Pancreas (tissue), 10 donors: ENCODE results near the gene DUOXA2. TPM values are rescaled to one million over a fixed set of nuclear protein-coding genes. Genes with fewer than 3 reads are reported as not detected.
"Not testable (repeated sequence)": the region's sequence is repeated elsewhere in the genome, so short reads cannot be mapped to it uniquely, and the experiment has no call there.

Experiments used
- ATAC-seq, 4 donors: fragments of 200-7000 bp; cut with Tn5 transposase; one replicate each; pipeline versions ENCODE4 v1.8.0 to v1.9.1; 2020; ENCODE audit warnings: mild to moderate bottlenecking in 4 of 4, moderate library complexity in 4 of 4
- DNase-seq, 6 donors: peaks; one replicate each; pipeline ENCODE4 v3.0.0-alpha.2; 2020
- FAIRE-seq: peaks from 2 replicates; lab custom pipeline; 2012; peaks lifted over from hg19 to GRCh38; lab: Jason Lieb, UNC
- H3K27ac ChIP-seq, 4 donors: fragments of 200-600 bp; sonication (generic); 1 replicate in 3 of 4; 2 replicates in 1 of 4; pipeline versions ENCODE4 v1.5.0 to v1.8.0; 2020
- H3K27me3 ChIP-seq, 4 donors: fragments of 200-600 bp; one replicate each; pipeline ENCODE4 v1.8.0; 2021
- H3K36me3 ChIP-seq, 3 donors: fragments of 200-600 bp; sonication (generic) in 1 of 3; one replicate each; pipeline versions ENCODE4 v1.5.0 to v1.8.0; 2020 to 2021
- H3K4me1 ChIP-seq, 3 donors: fragments of 200-600 bp; one replicate each; pipeline ENCODE4 v1.8.0; 2021
- H3K4me3 ChIP-seq, 4 donors: fragments of 200-600 bp; sonication (generic) in 2 of 4; one replicate each; pipeline versions ENCODE4 v1.5.0 to v1.8.0; 2020 to 2021
- H3K9me3 ChIP-seq, 4 donors: fragments of 200-600 bp; one replicate each; pipeline ENCODE4 v1.8.0; 2021
- CTCF ChIP-seq, 4 donors: fragments of 200-600 bp; sonication (generic) in 3 of 4; IDR thresholded peaks; one replicate each; pipeline versions ENCODE4 v1.5.0 to v1.8.0; 2021; ENCODE audit warnings: antibody characterized with exemption in 4 of 4
- WGBS, 2 donors: extraction: QIAGEN DNeasy Blood & Tissue Kit; methylation state at CpG; one replicate each; pipeline ENCODE4 v1.1.7; 2013; 5-methylcytosine and 5-hydroxymethylcytosine counted together
- intact Hi-C, 3 donors: fragments of 100-400 bp; cut with DNase I; formaldehyde crosslinking; loops; one replicate each; pipeline versions ENCODE4 v1.11.1 to v1.14.2; 2022
- polyA plus RNA-seq, 2 donors: library from polyadenylated mRNA; stranded (reverse); fragments of 200-250 nt; gene quantifications; one replicate each; pipeline ENCODE4 v1.2.3, GENCODE V29; 2013
- total RNA-seq, 6 donors: library from RNA; stranded (reverse); fragmentation: NEBNext Ultra II Directional in 4 of 6; extraction: Animal tissue kit (Norgen Biotek cat#: 25700) in 4 of 6; gene quantifications; one replicate each; pipeline versions ENCODE4 v1.2.1 to v1.2.4, GENCODE V29; 2021 to 2023
- donor health status: healthy with polysubstance abuse.
- donor health status: DM: no; HTN: no; CAD: no; lungs with moderate emphysema.
- donor health status: DM: no; HTN: no; CAD: no.
- donor health status: control.
- donor health status: control.
- donor health status: Bipolar disorder and iron deficiency.
- donor health status: DM: yes; HTN: yes; CAD: no.
- donor health status: DM: no; HTN: no; CAD: no.
- donor health status: DM: no; HTN: no; CAD: no.
- donor health status: DM: yes; HTN: yes; CAD: no.

Gene DUOXA2
- total and polyA plus RNA-seq, 8 donors: 0.16 to 17.0 (median 0.43) TPM; not detected in 3

- DNase-seq, H3K27me3 ChIP-seq, H3K4me3 ChIP-seq, ATAC-seq, H3K27ac ChIP-seq, H3K36me3 ChIP-seq, intact Hi-C loops, FAIRE-seq, H3K9me3 ChIP-seq: not testable (repeated sequence)
- 89 to 95% methylated on average over 10 of the region's 10 CpGs for WGBS, 2 donors
- peaks cover 0 to 21% (median 7%) of the 10 kb centered on the region in 3 donors for H3K4me1 ChIP-seq
Observed at GRCh38 chr15:45082412-45082811, 31.7 kb upstream of the DUOXA2 start.

GRCh38 chr15:45083223-45083622 is 30.9 kb upstream of the DUOXA2 start:
- peak; percentile 36 to 75 (median 62) for ATAC-seq
- Histone ChIP-seq H3K27ac (peak overlapping the region in 1 of 4 donors; percentile 19), H3K9me3 (no peaks in the 10 kb centered on the region), H3K4me1 (peaks cover 0 to 14% (median 7%) of the 10 kb centered on the region in 3 donors), H3K4me3 (no peak overlapping the region), H3K27me3 (no peaks in the 10 kb centered on the region), H3K36me3 (no peaks in the 10 kb centered on the region)
- TF ChIP-seq CTCF (IDR thresholded peaks at IDR 0.05): no peak
- DNase-seq: no peak
- intact Hi-C loops: no loop called here
- no peak for FAIRE-seq

- Histone ChIP-seq H3K9me3 (no peaks in the 10 kb centered on the region), H3K4me3 (no peak overlapping the region), H3K27ac (no peak overlapping the region), H3K36me3 (no peaks in the 10 kb centered on the region), H3K4me1 (peaks cover 0 to 14% (median 7%) of the 10 kb centered on the region in 3 donors), H3K27me3 (no peaks in the 10 kb centered on the region)
- TF ChIP-seq CTCF (IDR thresholded peaks at IDR 0.05): no peak
- FAIRE-seq: no peak
- intact Hi-C loops: no loop called here
- ATAC-seq: peak in 2 of 4 donors; percentile 28 to 39
- no peak for DNase-seq
- 55 to 67% methylated on average over 3 of the region's 3 CpGs for WGBS, 2 donors
Observed at GRCh38 chr15:45084163-45084562, 30.0 kb upstream of the DUOXA2 start.

GRCh38 chr15:45087513-45087912 is 26.6 kb upstream of the DUOXA2 start:
- DNase-seq: no peak
- no peak overlapping the region for H3K27ac ChIP-seq
- FAIRE-seq: no peak
- intact Hi-C loops: no loop called here
- no peaks in the 10 kb centered on the region for H3K27me3 ChIP-seq
- TF ChIP-seq CTCF (IDR thresholded peaks at IDR 0.05): no peak
- no peak for ATAC-seq
- no peaks in the 10 kb centered on the region for H3K36me3 ChIP-seq
- no peaks in the 10 kb centered on the region for H3K9me3 ChIP-seq
- H3K4me1 ChIP-seq: peaks cover 0 to 10% (median 7%) of the 10 kb centered on the region in 3 donors
- WGBS, 2 donors: 67 to 68% methylated on average over 1 of the region's 1 CpG
- H3K4me3 ChIP-seq: no peak overlapping the region

- H3K36me3 ChIP-seq: no peaks in the 10 kb centered on the region
- H3K27me3 ChIP-seq: no peaks in the 10 kb centered on the region
- 86 to 91% methylated on average over 10 of the region's 10 CpGs for WGBS, 2 donors
- no peak overlapping the region for H3K27ac ChIP-seq
- intact Hi-C loops: no loop called here
- no peak overlapping the region for H3K4me3 ChIP-seq
- FAIRE-seq: no peak
- TF ChIP-seq CTCF (IDR thresholded peaks at IDR 0.05): no peak
- DNase-seq: no peak
- peaks cover 0 to 5% (median 0%) of the 10 kb centered on the region in 3 donors for H3K4me1 ChIP-seq
- H3K9me3 ChIP-seq: no peaks in the 10 kb centered on the region
- no peak for ATAC-seq
Observed at GRCh38 chr15:45088801-45089711, 25.1 kb upstream of the DUOXA2 start.
